GM23338 (cell line): ENCODE results near the gene DLEU7. TPM values are rescaled to one million over a fixed set of nuclear protein-coding genes. Genes with fewer than 3 reads are reported as not detected.

Experiments
- ATAC-seq: fragments of 200-7000 bp; cut with Tn5 transposase; 3 replicates; pipeline ENCODE4 v1.9.1; 2020
- DNase-seq: peaks from one replicate; pipeline ENCODE4 v3.0.0-alpha.2; 2015; ENCODE audit warnings: low spot score
- H2AFZ ChIP-seq: fragments of 200-600 bp; sonication (generic); 2 replicates; pipeline ENCODE4 v1.8.0; 2016; ENCODE audit warnings: antibody characterized with exemption, mild to moderate bottlenecking, moderate library complexity
- H3F3A ChIP-seq: fragments of 200-600 bp; sonication (generic); replicated peaks from 2 replicates; pipeline ENCODE4 v1.8.0; 2017; ENCODE audit warnings: antibody characterized with exemption, mixed run types, low read depth
- H3K27ac ChIP-seq: fragments of 200-600 bp; sonication (generic); 2 replicates; pipeline ENCODE4 v1.6.1; 2016; ENCODE audit warnings: low read depth
- H3K27me3 ChIP-seq: fragments of 200-600 bp; sonication (generic); 2 replicates; pipeline ENCODE4 v1.8.0; 2016; ENCODE audit warnings: mild to moderate bottlenecking, mixed run types, moderate library complexity; ENCODE audit not compliant: insufficient read depth
- H3K36me3 ChIP-seq: fragments of 200-600 bp; sonication (generic); 2 replicates; pipeline ENCODE4 v1.8.0; 2016; ENCODE audit warnings: mild to moderate bottlenecking; ENCODE audit not compliant: insufficient read depth
- H3K4me1 ChIP-seq: fragments of 200-600 bp; sonication (generic); 2 replicates; pipeline ENCODE4 v1.8.0; 2016; ENCODE audit warnings: mild to moderate bottlenecking, moderate library complexity; ENCODE audit not compliant: insufficient read depth
- H3K4me2 ChIP-seq: fragments of 200-600 bp; sonication (generic); 2 replicates; pipeline ENCODE4 v1.7.1; 2017; ENCODE audit warnings: mixed run types
- H3K4me3 ChIP-seq: fragments of 200-600 bp; sonication (generic); 2 replicates; pipeline ENCODE4 v1.6.1; 2016; ENCODE audit warnings: mixed run types
- H3K79me2 ChIP-seq: fragments of 200-600 bp; sonication (generic); replicated peaks from 2 replicates; pipeline ENCODE4 v1.8.0; 2017; ENCODE audit warnings: mild to moderate bottlenecking; ENCODE audit not compliant: insufficient read depth
- H3K9me2 ChIP-seq: fragments of 200-600 bp; sonication (generic); 2 replicates; pipeline ENCODE4 v1.8.0; 2017; ENCODE audit not compliant: insufficient read depth
- H4K20me1 ChIP-seq: fragments of 200-600 bp; sonication (generic); replicated peaks from 2 replicates; pipeline ENCODE4 v1.8.0; 2017; ENCODE audit warnings: mild to moderate bottlenecking; ENCODE audit not compliant: insufficient read depth
- H3K27ac Mint-ChIP-seq: 2 replicates; pipeline ENCODE4 v1.8.0; 2020; ENCODE audit warnings: inconsistent platforms, mild to moderate bottlenecking, moderate library complexity, mixed read lengths
- H3K27me3 Mint-ChIP-seq: 3 replicates; pipeline ENCODE4 v1.8.0; 2022; ENCODE audit warnings: low read depth, mild to moderate bottlenecking, moderate library complexity, mixed read lengths, inconsistent platforms; ENCODE audit not compliant: insufficient read depth, poor library complexity
- H3K36me3 Mint-ChIP-seq: 3 replicates; pipeline ENCODE4 v1.8.0; 2021; ENCODE audit warnings: low read depth, mild to moderate bottlenecking, inconsistent platforms, moderate library complexity, mixed read lengths
- H3K4me1 Mint-ChIP-seq: 3 replicates; pipeline ENCODE4 v1.8.0; 2020; ENCODE audit warnings: mild to moderate bottlenecking, inconsistent platforms, mixed read lengths
- H3K4me3 Mint-ChIP-seq: 3 replicates; pipeline ENCODE4 v1.8.0; 2021; ENCODE audit warnings: moderate library complexity, mild to moderate bottlenecking, inconsistent platforms, mixed read lengths
- H3K9me3 Mint-ChIP-seq: 3 replicates; pipeline ENCODE4 v1.8.0; 2020; ENCODE audit warnings: moderate library complexity, mild to moderate bottlenecking, inconsistent platforms, mixed read lengths
- CREB1 ChIP-seq: fragments of 250-450 bp; sonication (Bioruptor Pico); IDR thresholded peaks from 2 replicates; pipeline ENCODE4 v1.5.0; 2020; ENCODE audit warnings: low read depth, mild to moderate bottlenecking, moderate library complexity
- EZH2 ChIP-seq: fragments of 200-600 bp; sonication (generic); IDR thresholded peaks from one replicate; pipeline ENCODE4 v1.8.0; 2017; ENCODE audit warnings: antibody characterized with exemption, mild to moderate bottlenecking, low read depth; ENCODE audit not compliant: unreplicated experiment
- EZH2phosphoT487 ChIP-seq: fragments of 200-600 bp; sonication (generic); IDR thresholded peaks from one replicate; pipeline ENCODE4 v1.8.1; 2018; ENCODE audit warnings: antibody characterized with exemption; ENCODE audit not compliant: unreplicated experiment
- JUNB ChIP-seq: IDR thresholded peaks from one replicate; pipeline ENCODE4 v1.6.1; 2016; ENCODE audit warnings: antibody characterized with exemption; ENCODE audit not compliant: unreplicated experiment
- NANOG ChIP-seq: IDR thresholded peaks from 2 replicates; pipeline ENCODE4 v1.6.1; 2016; ENCODE audit warnings: antibody characterized with exemption, borderline replicate concordance
- POLR2AphosphoS5 ChIP-seq: IDR thresholded peaks from 2 replicates; pipeline ENCODE4 v1.6.1; 2016; ENCODE audit warnings: antibody characterized with exemption, low read depth
- STAT1 ChIP-seq: IDR thresholded peaks from one replicate; pipeline ENCODE4 v1.6.1; 2016; ENCODE audit warnings: antibody characterized with exemption; ENCODE audit not compliant: unreplicated experiment
- ZNF114 ChIP-seq: fragments of 250-450 bp; sonication (Bioruptor Pico); IDR thresholded peaks from 2 replicates; pipeline ENCODE4 v1.5.0; 2020; ENCODE audit warnings: mild to moderate bottlenecking, moderate library complexity
- ZNF331 ChIP-seq: fragments of 250-450 bp; sonication (Bioruptor Pico); IDR thresholded peaks from 2 replicates; pipeline ENCODE4 v1.5.0; 2020; ENCODE audit warnings: low read depth, mild to moderate bottlenecking, moderate library complexity
- ZNF462 ChIP-seq: fragments of 250-450 bp; sonication (Bioruptor Pico); IDR thresholded peaks from 2 replicates; pipeline ENCODE4 v1.5.0; 2020; ENCODE audit warnings: mild to moderate bottlenecking, moderate library complexity
- polyA plus RNA-seq: library from polyadenylated mRNA; unstranded; fragments of >200 nt; fragmentation: Nextera tagmentation; extraction: Ambion mirVana; gene quantifications from 2 replicates; pipeline ENCODE4 v1.2.1, GENCODE V29; 2016
- total RNA-seq: library from RNA; depleted of rRNA; stranded (reverse); fragments of >200 nt; shearing (Covaris generic); gene quantifications from 2 replicates; pipeline ENCODE4 v1.2.3, GENCODE V29; 2014
- TF ChIP-seq, protein P1 (sequence below): IDR thresholded peaks from 2 replicates; pipeline ENCODE4 v1.6.1; 2016; ENCODE audit warnings: antibody characterized with exemption
- TF ChIP-seq, protein P2 (sequence below): IDR thresholded peaks from one replicate; pipeline ENCODE4 v1.6.1; 2018; ENCODE audit warnings: antibody characterized with exemption; ENCODE audit not compliant: unreplicated experiment

DLEU7 gene
- total and polyA plus RNA-seq, 2 experiments from 2014 or later = 8.7 to 11.6 TPM

GRCh38 chr13:50838701-50839100 is 4.8 kb downstream of the DLEU7 start (continued):
- TF ChIP-seq ZNF462 (CRISPR knock-in tag) (no peak), NANOG (no peak), STAT1 (no peak), POLR2AphosphoS5 (no peak), ZNF331 (CRISPR knock-in tag) (no peak), ZNF114 (CRISPR knock-in tag) (no peak), EZH2 (no peak), EZH2phosphoT487 (no peak)
- TF ChIP-seq, protein P1, sequence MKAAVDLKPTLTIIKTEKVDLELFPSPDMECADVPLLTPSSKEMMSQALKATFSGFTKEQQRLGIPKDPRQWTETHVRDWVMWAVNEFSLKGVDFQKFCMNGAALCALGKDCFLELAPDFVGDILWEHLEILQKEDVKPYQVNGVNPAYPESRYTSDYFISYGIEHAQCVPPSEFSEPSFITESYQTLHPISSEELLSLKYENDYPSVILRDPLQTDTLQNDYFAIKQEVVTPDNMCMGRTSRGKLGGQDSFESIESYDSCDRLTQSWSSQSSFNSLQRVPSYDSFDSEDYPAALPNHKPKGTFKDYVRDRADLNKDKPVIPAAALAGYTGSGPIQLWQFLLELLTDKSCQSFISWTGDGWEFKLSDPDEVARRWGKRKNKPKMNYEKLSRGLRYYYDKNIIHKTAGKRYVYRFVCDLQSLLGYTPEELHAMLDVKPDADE = no peak

- no peaks in the 10 kb centered on the region for H3F3A ChIP-seq
- peaks cover 34% of the 10 kb centered on the region for H3K79me2 ChIP-seq
- H3K4me1 ChIP-seq = peaks cover 16% of the 10 kb centered on the region
- H3K4me3 Mint-ChIP-seq = no peak overlapping the region
- peaks cover 13% of the 10 kb centered on the region for H3K4me1 Mint-ChIP-seq
- H3K27ac Mint-ChIP-seq = no peak overlapping the region
- H3K9me3 Mint-ChIP-seq = peaks cover 18% of the 10 kb centered on the region
- peaks cover 31% of the 10 kb centered on the region for H3K36me3 Mint-ChIP-seq
- H3K36me3 ChIP-seq = no peaks in the 10 kb centered on the region
- peaks cover 7% of the 10 kb centered on the region for H3K27me3 ChIP-seq
- no peaks in the 10 kb centered on the region for H3K9me2 ChIP-seq
- H3K27me3 Mint-ChIP-seq = peaks cover 9% of the 10 kb centered on the region
- no peak overlapping the region for H3K4me3 ChIP-seq
- no peak overlapping the region for H3K4me2 ChIP-seq
- H2AFZ ChIP-seq = no peak overlapping the region
- DNase-seq (no peak), ATAC-seq (no peak)
- H4K20me1 ChIP-seq = no peaks in the 10 kb centered on the region; the same call in 1 of the 2 replicates
- no peak overlapping the region for H3K27ac ChIP-seq
- no peak for TF ChIP-seq ZNF114 (CRISPR knock-in tag)
- TF ChIP-seq CREB1 (CRISPR knock-in tag) = no peak
- TF ChIP-seq ZNF331 (CRISPR knock-in tag) = no peak
- TF ChIP-seq, protein P2, sequence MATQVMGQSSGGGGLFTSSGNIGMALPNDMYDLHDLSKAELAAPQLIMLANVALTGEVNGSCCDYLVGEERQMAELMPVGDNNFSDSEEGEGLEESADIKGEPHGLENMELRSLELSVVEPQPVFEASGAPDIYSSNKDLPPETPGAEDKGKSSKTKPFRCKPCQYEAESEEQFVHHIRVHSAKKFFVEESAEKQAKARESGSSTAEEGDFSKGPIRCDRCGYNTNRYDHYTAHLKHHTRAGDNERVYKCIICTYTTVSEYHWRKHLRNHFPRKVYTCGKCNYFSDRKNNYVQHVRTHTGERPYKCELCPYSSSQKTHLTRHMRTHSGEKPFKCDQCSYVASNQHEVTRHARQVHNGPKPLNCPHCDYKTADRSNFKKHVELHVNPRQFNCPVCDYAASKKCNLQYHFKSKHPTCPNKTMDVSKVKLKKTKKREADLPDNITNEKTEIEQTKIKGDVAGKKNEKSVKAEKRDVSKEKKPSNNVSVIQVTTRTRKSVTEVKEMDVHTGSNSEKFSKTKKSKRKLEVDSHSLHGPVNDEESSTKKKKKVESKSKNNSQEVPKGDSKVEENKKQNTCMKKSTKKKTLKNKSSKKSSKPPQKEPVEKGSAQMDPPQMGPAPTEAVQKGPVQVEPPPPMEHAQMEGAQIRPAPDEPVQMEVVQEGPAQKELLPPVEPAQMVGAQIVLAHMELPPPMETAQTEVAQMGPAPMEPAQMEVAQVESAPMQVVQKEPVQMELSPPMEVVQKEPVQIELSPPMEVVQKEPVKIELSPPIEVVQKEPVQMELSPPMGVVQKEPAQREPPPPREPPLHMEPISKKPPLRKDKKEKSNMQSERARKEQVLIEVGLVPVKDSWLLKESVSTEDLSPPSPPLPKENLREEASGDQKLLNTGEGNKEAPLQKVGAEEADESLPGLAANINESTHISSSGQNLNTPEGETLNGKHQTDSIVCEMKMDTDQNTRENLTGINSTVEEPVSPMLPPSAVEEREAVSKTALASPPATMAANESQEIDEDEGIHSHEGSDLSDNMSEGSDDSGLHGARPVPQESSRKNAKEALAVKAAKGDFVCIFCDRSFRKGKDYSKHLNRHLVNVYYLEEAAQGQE = no peak
- TF ChIP-seq JUNB = no peak
- no peak for TF ChIP-seq NANOG
- TF ChIP-seq, protein P1 = no peak
- no peak for TF ChIP-seq STAT1
- TF ChIP-seq EZH2 = no peak
- no peak for TF ChIP-seq POLR2AphosphoS5
Measured at GRCh38 chr13:50838031-50838430, 5.5 kb downstream of the DLEU7 start.
